Measurements from ENCODE around the gene PLS1.
"Not testable (repeated sequence)": the region's sequence is repeated elsewhere in the genome, so short reads cannot be mapped to it uniquely, and the experiment has no call there.

PLS1 gene

DNA sequence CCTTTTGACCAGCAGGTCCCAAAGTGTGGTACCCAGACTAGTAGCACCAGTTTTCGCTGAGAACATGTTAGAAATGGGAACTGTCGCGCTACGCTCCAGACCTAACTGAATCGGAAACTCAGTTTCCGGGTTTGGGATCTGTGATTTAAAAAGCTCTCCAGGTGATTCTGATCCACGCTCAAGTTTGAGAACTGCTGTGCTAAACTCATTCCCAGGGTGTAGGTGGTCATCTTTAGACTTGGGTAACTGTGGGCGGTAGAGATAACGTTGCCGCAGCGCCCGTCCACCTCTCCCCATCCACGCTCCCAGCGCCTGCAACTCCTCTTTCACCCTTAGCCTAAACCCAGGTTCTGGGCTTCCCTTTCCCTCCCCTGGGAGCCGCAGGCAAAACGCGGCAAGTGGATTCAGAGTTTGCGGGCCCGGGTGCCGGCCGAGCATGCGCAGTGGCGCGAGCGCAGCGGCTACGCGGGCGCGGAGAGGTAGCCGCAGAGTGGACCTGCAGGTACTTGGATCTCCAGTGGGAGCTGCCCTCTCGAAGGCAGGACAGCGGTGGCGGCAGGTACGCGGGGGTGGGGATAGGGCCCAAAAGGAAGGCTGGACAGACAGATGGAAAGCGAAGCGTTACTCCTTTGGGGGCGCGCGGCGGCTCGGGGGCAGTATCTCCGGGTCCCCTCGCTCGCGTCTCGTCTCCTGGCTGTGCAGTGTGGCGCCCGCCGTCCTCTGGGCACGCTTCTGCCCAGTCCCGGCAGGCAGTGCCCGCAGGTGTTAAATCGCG, at the start of gene PLS1:
Gene PLS1 (plus strand): TSS at position 443 of the 775 bp plus-strand sequence. CDS start 67,845 bp downstream, outside the sequence.
- peak; percentile 87 for DNase-seq (ENCODE audit: low read depth)

- DNase-seq (ENCODE audit: low read depth) = no peak
Observed at GRCh38 chr3:142549986-142550385, 46.2 kb upstream of the PLS1 start.

- not testable (repeated sequence) for DNase-seq (ENCODE audit: low read depth)
Observed at GRCh38 chr3:142552579-142552978, 43.6 kb upstream of the PLS1 start.

GRCh38 chr3:142553741-142554140, 42.5 kb upstream of the PLS1 start:
- no peak for DNase-seq (ENCODE audit: low read depth)

- DNase-seq (ENCODE audit: low read depth) = no peak
Observed at GRCh38 chr3:142560118-142560517, 36.1 kb upstream of the PLS1 start.

DNA sequence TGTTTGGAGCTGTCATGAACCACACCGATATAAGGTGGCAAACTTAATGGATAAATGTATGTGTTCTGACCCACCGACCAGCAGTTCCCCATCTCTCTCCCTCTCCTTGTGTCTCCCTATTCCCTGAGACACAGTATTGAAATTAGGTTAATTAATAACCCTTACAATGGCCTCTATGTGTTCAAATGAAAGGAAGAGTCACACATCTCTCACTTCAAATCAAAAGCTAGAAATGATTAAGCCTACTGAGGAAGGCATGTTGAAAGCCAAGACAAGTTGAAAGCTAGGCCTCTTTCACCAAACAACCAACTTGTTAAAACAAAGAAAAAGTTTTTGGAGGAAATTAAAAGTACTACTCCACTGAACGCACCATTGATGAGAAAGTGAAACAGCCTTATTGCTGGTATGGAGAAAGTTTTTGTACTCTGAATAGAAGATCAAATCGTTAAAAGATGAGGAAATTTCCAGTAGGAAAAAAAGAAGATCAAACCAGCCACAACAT, 32.6 kb upstream of the PLS1 start:
- no peak for DNase-seq (ENCODE audit: low read depth)

DNA sequence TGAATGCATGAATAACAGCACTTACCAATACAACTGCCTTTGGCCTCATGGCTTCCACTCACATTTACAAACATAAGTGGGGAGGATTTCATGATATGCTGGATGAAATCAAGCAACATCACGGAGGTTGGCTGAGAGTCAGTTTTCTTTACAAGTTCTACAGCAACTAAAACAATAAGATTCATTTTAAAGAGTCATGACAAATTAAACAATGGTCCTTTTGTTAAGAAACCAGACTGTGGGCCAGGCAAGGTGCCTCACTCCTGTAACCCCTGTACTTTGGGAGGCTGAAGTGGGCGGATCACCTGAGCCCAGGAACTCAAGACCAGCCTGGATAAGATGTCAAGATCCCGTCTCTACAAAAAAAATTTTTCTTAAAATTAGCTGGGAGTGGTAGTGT, 30.1 kb upstream of the PLS1 start:
- no peak for DNase-seq (ENCODE audit: low read depth)

DNA sequence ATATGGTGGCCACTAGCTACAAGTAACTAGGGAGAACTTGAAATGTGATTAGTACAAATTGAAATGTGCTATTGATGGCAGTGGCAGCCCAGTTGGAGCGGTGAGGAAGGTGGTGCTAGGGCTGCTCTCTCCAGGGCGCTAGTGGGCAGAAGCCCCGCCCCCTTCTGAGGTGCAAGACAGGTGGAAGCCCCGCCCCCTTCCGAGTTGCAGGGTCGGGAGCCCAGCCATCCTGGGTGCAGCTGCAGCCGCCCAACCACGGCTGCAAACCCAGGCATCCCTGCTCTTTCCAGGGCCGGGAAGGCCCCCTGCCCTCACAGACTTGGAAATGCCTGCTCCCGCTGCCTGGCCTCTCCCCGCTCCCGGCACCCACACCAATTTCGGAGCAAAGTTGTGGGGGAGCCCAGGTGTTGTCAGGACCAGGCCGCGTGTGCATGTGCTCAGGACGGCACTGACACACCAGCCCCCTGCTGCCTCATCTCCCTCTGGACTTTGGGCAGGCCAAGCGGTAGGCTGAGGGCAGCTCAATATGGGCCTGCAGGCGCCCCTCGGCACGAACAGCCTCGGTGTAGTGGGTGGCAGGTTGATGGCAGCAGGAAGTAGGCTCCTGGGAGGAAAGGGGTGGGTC, 27.7 kb upstream of the PLS1 start:
- DNase-seq (ENCODE audit: low read depth) = no peak

DNA sequence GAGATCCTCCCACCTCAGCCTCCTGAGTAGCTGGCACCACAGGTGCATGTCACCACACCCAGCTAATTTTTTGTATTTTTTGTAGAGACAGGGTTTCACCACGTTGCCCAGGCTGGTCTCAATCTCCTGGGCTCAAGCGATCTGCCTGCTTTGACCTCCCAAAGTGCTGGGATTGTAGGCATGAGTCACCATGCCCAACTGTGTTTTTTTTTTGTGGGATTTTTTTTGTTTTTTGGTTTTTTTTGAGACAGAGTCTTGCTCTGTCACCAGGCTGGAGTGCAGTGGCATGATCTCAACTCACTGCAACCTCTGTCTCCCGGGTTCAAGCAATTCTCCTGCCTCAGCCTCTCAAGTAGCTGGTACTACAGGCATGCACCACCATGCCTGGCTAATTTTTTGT, 26.8 kb upstream of the PLS1 start:
- not testable (repeated sequence) for DNase-seq (ENCODE audit: low read depth)

- not testable (repeated sequence) for DNase-seq (ENCODE audit: low read depth)
Observed at GRCh38 chr3:142574223-142574622, 22.0 kb upstream of the PLS1 start.

- DNase-seq (ENCODE audit: low read depth) = no peak
Observed at GRCh38 chr3:142574665-142575064, 21.5 kb upstream of the PLS1 start.

- no peak for DNase-seq (ENCODE audit: low read depth)
Observed at GRCh38 chr3:142576792-142577191, 19.4 kb upstream of the PLS1 start.

- no peak for DNase-seq (ENCODE audit: low read depth)
Observed at GRCh38 chr3:142577696-142578328, 18.4 kb upstream of the PLS1 start.

GRCh38 chr3:142578329-142579223, 17.6 kb upstream of the PLS1 start, which contains the start of gene ATR:
ATR (minus strand) TSS chr3:142578733; CDS start chr3:142578704, 29 bp downstream.
- DNase-seq (ENCODE audit: low read depth) = peak; percentile 97

GRCh38 chr3:142580061-142580423, 16.2 kb upstream of the PLS1 start:
- no peak for DNase-seq (ENCODE audit: low read depth)

DNA sequence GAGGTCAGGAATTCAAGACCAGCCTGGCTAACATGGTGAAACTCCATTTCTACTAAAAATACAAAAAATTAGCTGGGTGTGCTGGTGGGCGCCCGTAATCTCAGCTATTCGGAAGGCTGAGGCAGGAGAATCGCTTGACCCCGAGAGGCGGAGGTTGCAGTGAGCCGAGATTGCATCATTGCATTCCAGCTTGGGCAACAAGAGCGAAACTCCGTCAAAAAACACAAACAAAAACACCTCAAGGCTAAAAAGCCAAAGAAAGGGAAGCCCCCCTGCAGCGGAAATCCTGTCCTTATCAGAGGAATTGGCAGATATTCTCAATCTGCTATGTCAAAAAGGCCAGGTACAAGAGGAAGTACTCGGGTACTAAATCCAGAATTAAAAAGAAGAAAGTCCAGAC, 15.1 kb upstream of the PLS1 start:
- not testable (repeated sequence) for DNase-seq (ENCODE audit: low read depth)

DNA sequence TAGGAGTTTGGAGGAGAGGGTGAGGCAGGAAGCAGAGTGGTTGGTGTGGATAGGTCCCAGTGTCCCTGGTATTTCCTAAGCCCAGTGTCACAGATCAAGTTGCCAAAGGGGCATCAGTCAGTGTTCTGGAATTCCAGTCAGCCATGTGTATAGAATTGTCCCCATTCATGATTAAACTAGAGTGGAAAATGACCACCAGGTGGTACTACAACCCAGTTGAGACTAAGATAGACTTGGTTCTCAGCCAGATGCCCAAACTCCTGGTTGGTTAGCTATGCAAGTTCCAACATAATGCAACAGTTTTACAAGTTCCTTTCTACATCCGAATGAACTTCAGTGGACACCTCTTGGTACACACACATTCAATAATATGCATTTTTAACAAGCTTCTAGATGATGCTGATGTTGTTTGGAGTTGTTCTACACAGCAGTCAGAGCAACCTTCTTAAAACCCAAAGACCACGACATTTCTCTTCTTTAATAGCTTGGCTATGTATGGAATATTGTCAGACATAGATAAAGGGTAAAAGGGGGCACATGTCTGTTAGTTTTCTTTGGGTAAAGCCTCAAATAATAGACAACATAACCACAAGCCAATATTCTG, 9.3 kb upstream of the PLS1 start:
- DNase-seq (ENCODE audit: low read depth) = no peak

GRCh38 chr3:142588703-142589102, 7.5 kb upstream of the PLS1 start:
- no peak for DNase-seq (ENCODE audit: low read depth)

GRCh38 chr3:142592268-142592667, 3.9 kb upstream of the PLS1 start:
- not testable (repeated sequence) for DNase-seq (ENCODE audit: low read depth)

GRCh38 chr3:142595141-142595540, 1.1 kb upstream of the PLS1 start:
- DNase-seq (ENCODE audit: low read depth) = no peak

- no peak for DNase-seq (ENCODE audit: low read depth)
Observed at GRCh38 chr3:142595581-142595950, 627 bp upstream of the PLS1 start.

DNA sequence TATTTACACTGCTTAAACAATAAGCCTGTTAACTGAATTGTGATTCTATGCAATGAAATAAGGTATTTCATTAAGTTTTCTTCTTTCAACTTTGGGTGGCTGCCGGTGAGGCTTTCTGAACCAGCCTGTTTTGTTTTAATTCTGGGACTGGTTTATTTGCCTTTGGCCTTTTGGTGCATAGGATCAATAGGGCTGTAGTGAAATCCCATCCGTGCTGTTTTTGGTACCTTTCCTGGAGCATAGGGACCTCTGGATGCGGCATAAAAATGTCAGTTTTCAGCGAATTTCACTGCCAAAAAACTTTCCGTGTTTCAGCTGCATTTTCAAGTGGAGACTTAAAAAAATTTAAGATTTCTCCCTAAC, 514 bp downstream of the PLS1 start:
- no peak for DNase-seq (ENCODE audit: low read depth)
